Stromal cell of bone marrow (primary cell): ENCODE results near the gene UBE2H.
"Not testable (repeated sequence)": the region's sequence is repeated elsewhere in the genome, so short reads cannot be mapped to it uniquely, and the experiment has no call there.

Source experiments
- DNase-seq: peaks from one replicate; pipeline ENCODE4 v3.0.0-alpha.2; 2012; ENCODE audit warnings: low read depth

Gene UBE2H

GRCh38 chr7:129908181-129908580 lies 44.6 kb downstream of the UBE2H start:
- no peak for DNase-seq

GRCh38 chr7:129907122-129907736 lies 45.5 kb downstream of the UBE2H start:
- DNase-seq = no peak

GRCh38 chr7:129906700-129907099 lies 46.1 kb downstream of the UBE2H start:
- no peak for DNase-seq

- no peak for DNase-seq
Measured at GRCh38 chr7:129903935-129904334, 48.8 kb downstream of the UBE2H start.

- no peak for DNase-seq
Measured at GRCh38 chr7:129902788-129903422, 49.9 kb downstream of the UBE2H start.

GRCh38 chr7:129898502-129899160 lies 54.1 kb downstream of the UBE2H start:
- DNase-seq = no peak

GRCh38 chr7:129898007-129898406 lies 54.8 kb downstream of the UBE2H start:
- DNase-seq = no peak

- no peak for DNase-seq
Measured at GRCh38 chr7:129896568-129897382, 56.0 kb downstream of the UBE2H start.

- DNase-seq = not testable (repeated sequence)
Measured at GRCh38 chr7:129894184-129894583, 58.6 kb downstream of the UBE2H start.

- no peak for DNase-seq
Measured at GRCh38 chr7:129890090-129890489, 62.7 kb downstream of the UBE2H start.

GRCh38 chr7:129889133-129889844 lies 63.5 kb downstream of the UBE2H start:
- no peak for DNase-seq

- DNase-seq = no peak
Measured at GRCh38 chr7:129887865-129888264, 64.9 kb downstream of the UBE2H start.

- no peak for DNase-seq
Measured at GRCh38 chr7:129886818-129887186, 66.0 kb downstream of the UBE2H start.

GRCh38 chr7:129886167-129886817 lies 66.5 kb downstream of the UBE2H start:
- DNase-seq = no peak

- no peak for DNase-seq
Measured at GRCh38 chr7:129884495-129884894, 68.3 kb downstream of the UBE2H start.

GRCh38 chr7:129883151-129883550 lies 69.6 kb downstream of the UBE2H start:
- DNase-seq = no peak

- peak; percentile 33 for DNase-seq
Measured at GRCh38 chr7:129882531-129882930, 70.2 kb downstream of the UBE2H start.

- DNase-seq = no peak
Measured at GRCh38 chr7:129877146-129877792, 75.5 kb downstream of the UBE2H start.

- DNase-seq = no peak
Measured at GRCh38 chr7:129875745-129876411, 76.9 kb downstream of the UBE2H start.

GRCh38 chr7:129875160-129875559 lies 77.6 kb downstream of the UBE2H start:
- no peak for DNase-seq
